Measurements from ENCODE around the gene HIGD1B.
A peak's percentile ranks its signal among the peaks of the same experiment; 100 is the strongest.

The HIGD1B gene

DNA sequence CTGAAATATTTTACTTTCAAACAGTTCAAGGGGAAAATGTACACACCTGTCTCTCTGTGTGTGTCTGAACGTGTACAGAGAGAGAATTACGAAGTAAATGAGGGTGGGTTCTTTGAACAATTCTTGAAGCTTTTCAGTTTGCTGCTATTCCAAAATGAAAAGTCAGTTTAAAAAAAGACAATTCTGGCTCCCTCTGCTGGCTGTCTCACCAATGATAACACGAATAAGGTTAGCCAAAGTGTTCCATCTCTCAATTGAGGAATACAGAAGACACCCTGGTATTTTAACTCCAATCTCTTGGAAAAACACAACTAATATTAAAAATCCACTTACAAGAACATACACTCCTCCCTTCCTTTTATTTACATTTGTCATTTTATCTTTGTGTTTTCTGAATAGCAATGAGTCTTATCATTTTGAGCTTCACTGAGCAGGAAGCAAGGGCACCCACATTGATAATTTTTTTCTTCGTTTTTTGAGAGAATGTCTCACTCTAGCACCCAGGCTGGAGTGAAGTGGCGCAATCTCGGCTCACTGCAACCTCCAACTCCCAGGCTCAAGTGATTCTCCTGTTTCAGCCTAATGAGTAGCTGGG, 31.0 kb downstream of the HIGD1B start:
- peak; percentile 30 for DNase-seq (ENCODE audit: low spot score)

DNA sequence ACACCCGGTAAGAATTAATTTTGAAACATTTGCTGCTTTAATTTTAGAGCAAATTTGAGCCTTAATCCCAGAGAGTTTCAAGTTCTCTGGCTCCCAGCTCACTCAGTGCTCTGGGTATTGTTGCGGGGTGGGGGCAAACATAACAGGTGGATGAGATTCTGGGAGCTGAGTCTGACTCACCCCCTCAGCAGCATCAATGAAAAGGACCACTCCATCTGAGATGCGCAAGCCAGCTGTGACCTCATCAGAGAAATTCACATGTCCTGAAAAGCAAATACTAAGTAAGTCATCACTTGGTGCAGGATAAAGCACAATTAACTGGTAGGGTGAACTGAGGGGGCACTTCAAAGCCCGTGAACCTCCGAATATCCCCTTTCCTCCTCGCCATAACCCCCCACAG, 31.7 kb downstream of the HIGD1B start:
- DNase-seq (ENCODE audit: low spot score), result no peak

DNA sequence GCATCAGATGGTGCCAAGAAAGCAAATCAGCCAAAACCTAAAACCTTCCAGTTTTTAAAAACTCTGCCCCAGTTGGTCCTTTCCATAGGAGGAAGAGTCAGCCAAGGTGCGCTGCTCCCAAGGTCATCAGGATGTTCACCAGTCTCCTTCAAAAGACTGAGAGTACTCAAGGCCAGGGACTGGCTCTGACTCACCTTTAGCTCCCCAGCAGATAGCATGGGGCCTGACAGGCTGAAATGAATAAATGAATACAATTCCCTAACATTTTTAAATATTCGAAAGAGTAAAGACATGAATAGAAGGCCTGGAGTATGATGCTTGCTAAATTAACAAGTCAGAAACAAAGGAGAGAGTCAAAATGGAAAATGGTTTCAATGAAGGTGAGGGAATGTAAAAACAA, 32.4 kb downstream of the HIGD1B start:
- no peak for DNase-seq (ENCODE audit: low spot score)

DNA sequence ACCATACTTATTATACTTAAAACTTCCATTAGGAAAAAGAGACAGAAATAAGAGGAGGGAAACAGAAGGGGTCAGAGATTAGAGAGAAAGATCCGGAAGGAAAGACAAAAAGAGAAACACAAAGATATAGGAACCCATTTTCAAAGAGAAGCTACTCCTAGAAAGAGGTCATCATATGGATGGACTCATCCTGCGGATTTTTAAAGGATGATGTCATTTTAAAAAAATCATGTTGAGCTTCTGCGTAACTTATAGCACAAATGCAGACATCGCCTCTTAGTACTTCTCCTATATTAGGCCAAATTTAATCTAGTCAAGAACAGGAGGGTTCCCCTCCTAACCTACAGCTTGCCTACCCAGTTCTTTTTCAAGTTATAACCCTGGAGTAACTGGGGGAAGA, 33.5 kb downstream of the HIGD1B start:
- no peak for DNase-seq (ENCODE audit: low spot score)

DNA sequence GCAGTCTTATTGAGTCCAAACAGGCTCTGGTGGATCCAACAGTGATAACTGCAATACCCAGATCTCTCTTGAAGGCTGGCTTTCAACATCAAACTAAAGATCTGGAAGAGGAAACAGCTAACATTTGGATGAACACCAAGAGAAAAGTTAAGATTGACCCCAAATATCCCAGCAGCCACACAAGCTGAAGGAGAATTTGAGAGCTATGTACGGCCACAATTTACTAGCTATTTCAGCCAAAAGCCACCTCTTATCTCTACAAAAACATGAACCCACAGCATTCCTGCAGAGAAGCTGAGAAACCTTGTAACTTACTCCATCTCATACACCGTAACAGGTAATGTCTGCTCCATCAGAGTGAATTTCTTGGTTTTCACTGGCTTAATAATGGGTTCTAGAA, 37.3 kb downstream of the HIGD1B start:
- DNase-seq (ENCODE audit: low spot score), result no peak

DNA sequence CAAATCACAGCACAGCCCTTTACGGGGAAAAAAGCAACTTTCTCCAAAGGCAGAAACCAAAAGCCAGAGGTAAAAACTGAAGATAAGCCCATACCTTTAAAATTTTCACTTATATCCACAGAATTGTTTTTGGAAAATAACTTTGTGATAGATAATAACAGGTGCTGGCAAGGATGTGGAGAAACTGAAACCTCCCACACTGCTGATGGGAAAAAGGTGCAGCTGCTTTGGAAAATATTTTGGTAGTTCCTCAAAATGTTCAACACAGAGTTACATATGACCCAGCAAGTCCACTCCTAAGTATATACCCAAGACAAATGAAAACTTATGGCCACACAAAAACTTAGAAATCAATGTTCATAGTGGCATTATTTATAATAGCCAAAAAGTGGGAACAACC, 39.3 kb downstream of the HIGD1B start:
- DNase-seq (ENCODE audit: low spot score), result no peak

DNA sequence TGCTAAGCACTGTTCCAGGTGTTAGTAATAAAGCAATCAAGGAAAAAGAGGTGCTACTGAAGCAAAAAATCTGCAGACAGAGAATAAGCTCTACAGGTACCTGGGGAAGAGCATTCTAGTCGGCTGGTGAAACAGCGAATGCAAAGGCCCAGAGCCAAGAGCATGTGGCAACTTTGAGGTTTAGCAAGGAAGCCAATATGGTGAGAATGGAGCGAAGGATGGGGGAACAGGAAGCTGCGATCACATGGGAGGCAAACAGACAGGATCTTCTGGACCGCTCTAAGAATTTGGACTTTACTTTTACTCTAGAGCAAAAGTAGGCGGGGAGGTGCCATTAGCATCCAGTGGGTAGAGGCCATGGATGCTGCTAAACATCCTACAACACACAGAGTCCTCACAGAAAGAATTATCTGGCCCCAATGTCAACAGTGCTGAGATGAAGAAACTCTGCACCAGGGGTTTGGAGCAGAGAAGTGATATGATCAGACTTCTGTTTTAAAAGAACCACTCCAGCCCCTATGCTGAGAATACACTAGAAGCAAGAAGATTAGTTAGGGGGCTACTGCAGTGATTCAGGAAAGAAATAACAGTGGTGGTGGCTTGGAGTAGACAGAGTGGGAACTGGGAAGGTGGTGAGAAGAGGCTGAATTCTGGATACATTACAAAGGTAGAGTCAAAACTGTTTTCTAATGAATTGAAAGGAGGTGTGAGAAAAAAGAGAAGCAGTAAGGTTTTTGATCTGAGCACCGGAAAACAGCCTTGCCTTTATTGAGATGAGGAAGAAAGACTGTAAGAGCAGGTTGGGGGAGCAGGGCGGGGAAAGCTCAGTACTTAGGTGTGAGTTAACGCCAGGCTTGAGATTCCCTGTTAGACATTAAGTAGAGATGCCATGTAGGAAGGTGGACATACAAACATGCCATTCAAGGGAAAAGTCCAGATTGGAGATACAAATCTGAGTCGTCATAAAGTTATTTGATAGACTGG, 40.6 kb downstream of the HIGD1B start:
- no peak for DNase-seq (ENCODE audit: low spot score)

DNA sequence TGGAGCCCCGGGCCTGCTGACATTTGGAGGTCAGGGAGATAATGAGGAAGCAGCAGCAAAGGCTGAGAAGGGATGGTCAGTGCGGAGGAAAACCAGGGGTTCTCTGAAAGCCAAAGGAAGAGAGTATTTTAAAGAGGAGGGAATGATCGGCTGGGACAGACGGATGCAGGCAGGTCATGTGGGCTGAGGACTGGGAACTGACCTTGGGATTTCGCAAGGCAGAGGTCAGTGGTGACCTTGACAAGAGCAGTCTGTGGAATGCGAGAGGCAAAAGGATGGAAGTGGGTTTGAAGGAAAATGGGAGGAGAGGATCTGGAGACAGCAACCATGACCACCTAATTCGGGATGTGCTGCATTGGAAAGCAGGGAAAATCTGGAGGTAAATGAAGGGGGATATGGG, 41.3 kb downstream of the HIGD1B start:
- DNase-seq (ENCODE audit: low spot score), result no peak

DNA sequence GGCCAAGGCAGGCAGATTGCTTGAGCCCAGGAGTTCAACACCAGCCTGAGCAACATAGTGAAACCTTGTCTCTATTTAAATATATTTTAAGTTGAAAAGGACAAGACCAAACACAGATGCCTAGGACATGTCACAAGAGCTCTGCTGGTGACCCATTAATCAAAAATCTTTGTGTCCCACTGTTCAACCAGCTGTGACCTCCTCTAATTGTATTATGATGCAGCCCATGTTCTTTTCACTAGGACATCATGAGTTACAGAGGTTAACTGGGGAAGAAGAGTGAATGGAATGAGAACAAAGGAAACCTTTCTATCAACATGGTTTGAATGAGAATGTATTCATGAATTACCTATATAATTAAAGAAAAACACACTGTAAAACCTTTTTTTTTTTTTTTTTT, 44.6 kb downstream of the HIGD1B start:
- no peak for DNase-seq (ENCODE audit: low spot score)

DNA sequence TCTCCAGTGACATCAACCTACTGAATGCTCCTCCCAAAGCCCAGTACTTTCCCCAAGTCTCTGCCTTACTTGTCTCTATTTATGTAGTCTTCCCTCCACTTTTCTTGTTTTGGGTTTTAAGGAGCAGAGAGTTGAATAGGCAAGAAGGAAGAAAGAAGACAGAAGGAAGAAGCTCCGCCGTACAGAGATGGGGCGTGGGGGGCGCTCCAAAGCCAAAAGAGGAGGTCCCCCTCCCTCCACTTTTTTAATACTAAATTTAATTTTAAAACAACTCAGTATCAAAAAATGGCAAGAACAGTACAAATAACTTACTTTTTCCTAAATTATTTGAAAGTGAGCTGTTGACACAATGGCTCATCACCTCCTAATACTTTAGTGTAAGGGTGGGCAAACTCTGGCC, 47.0 kb downstream of the HIGD1B start:
- DNase-seq (ENCODE audit: low spot score), result no peak

DNA sequence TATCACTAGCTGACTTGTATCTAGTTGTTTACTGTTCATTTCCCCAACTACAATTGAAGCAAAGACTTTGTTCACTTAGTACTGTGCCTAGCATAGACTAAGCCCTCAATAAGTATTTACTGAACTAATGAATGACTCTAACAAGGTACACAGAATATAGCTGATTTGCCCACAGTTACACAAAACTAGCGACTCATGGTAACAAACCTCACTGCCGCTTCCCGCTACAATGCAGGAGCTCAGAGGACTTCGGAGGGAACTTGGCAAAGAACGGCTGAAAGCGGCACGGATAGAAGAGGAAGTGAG, 51.0 kb downstream of the HIGD1B start:
- DNase-seq (ENCODE audit: low spot score), result no peak

DNA sequence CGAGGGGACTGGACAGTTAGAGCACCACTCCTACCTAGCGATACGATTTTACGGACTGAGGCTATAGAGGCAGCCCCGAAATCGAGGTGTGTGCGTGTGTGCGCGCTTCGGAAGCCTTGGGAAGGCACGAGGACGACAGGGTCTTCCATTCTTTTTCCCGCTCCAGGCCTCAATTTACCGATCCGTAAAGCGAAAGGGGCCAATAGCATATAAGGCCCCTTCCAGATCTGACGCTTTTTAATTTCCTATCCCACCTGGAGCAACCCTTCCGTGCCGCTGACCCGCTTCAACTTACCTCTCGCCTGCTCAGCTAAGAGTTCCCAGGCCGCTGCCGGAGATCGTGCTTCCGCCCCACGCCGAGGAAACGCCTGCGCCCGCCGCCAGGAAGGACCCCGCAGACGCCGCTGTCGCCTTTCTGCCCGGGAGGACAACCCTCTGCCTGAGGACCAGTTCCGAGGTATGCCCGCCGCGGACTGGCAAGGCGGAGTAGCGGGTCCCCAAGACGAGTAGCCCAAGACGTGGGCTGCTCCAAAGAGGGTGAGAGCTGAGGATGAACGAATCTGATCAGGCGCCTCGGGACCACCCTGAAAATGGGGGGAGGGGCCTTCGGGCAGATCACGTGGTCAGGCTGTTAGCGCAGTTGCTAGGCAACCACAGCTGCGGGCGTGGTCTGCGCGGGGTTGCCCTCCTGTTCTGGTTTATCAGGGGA, 51.5 kb downstream of the HIGD1B start, which contains the start of gene EFTUD2:
Gene EFTUD2, minus strand, starts transcription at position 372 of the 709 bp plus-strand sequence. CDS start 4,924 bp downstream, outside the sequence.
- DNase-seq (ENCODE audit: low spot score), result peak; percentile 93

Data from Ammon's horn (tissue), 1 donor.